UCSD-AML1 (cell line): Measurements from ENCODE around the gene SLC4A2.

Experiments used
- DNase-seq: peaks from one replicate; lab custom pipeline; 2025; ENCODE audit not compliant: unreplicated experiment; lab: John Stamatoyannopoulos, UW

SLC4A2 gene

DNA sequence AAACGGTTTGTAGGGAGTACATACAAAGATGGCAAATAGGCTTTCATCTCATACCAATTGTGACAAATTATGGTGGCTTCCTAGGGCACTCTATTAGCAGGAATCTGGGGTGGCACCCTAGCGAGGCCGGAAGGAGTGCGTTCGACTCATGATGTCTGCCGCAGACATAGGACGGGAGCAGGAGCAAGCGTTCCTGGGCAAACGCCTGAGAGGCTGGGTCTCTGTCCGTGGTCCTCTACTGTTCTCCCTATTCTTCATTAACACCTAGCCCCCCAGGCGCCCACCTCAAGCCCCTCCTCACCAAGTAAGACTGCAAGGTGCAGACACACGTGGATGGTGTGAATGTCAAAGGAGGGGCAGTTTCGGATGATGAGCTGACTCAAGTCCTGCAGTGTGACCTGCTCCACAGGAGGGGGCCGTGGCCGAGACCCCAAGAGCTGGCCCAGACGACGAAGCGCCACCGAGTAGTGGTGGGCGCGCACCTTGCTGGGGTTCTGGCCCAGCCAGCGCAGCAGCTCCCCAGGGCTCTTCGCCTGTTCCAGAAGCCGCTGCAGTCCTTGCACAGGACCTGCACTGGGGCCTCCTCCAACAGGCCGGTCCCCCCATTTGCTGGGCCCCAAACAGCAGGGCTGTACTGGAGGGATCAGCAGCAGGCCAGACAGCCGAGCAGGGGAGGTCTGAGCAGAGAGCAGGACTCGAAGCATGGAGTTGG lies 20.0 kb downstream of the SLC4A2 start:
- DNase-seq: no peak

DNA sequence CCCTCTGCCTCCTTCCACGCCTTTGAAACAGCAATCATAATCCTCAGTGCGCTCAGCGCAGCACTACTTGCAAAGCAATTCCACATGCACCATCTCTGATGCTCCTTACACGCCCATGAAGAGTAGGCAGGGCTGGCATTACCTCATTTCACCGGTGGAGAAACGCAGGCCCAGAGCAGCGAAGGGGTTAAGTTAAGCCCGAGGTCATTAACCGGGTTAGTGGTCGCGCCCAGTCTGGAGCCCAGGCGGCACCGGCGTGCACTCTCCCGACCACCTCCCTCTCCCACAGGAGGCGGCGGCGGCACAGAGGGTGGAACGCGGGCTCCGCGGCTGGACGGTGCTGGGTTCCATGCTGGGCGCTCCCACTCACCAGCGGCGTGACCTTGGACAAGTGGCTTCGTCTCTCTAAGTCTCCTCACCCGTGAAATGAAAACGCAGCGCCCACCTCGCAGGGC lies 20.7 kb downstream of the SLC4A2 start:
- DNase-seq: peak; percentile 23

- peak; percentile 80 for DNase-seq
Measured at GRCh38 chr7:151080522-151081169, 21.3 kb downstream of the SLC4A2 start, which contains the start of gene FASTK. Gene FASTK (minus strand): TSS chr7:151080809. CDS start chr7:151080766, 43 bp downstream.

DNA sequence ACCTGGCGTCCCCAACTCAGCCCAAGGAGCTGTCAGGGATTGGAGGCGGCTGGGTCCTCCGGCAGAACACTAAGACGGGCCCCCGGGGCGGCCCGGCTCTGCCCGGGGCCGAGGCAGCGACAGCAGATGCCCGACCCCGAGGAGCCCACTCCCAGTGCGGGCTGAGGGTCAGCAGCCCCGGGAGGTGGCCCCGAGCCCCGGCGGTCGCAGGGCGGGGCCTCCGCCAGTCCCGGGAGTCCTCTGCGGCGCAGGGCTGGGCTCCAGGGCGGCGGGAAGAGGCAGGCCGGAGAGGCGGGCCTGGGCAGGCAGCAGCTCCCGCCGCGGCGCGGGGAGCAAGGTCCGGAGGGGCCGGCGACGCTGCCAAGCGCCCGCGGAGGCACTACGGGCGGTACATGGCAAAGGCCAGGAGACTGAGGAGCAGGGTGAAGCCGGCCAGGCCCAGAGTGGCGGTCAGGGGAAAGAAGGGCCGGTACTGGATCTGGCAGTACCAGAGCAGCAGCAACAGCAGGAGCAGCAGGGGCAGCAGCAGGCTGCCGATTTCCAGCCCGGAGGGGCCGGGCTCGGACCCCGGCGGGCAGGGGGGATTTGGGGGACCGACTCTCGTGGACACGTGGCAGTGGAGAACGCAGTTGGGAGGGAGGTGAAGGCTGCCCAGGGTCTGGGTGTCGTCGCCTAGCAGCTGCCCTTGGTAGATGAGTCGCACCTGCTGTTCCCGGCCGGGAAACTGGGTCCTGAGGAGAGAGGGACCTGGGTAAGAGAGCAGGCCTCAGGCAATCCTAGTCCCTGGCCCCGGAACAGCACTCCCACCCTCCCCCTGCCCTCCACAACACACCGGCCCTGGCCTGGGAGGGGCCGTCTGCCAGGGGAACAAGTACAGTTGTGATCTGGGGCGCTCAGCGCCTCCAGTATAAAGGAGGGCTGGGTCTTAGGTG lies 22.0 kb downstream of the SLC4A2 start:
- no peak for DNase-seq

GRCh38 chr7:151082141-151083070 lies 23.0 kb downstream of the SLC4A2 start:
- DNase-seq: no peak

- peak; percentile 65 for DNase-seq
Measured at GRCh38 chr7:151083071-151083823, 23.9 kb downstream of the SLC4A2 start, which contains the start of gene TMUB1. Gene TMUB1 (minus strand): TSS chr7:151083493. CDS start chr7:151082563, 930 bp downstream.

- DNase-seq: no peak
Measured at GRCh38 chr7:151083824-151084160, 24.4 kb downstream of the SLC4A2 start.

DNA sequence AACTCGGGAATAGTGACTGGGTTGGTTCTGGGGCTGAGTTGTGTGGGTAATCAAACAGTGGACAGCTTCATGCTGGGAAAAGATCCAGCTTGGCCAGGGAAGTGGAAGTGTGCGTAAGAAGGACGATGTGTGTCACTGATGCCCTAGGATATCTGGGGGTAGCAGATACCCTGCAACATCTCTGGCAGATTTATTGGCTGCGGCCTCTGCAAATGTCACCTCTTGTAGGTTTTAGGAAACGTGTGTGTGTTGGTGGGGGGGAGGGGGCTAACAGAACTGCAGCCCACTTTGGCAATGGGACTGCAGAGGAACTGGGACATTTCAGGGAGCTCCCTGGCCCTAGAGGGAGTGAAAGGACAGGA lies 25.9 kb downstream of the SLC4A2 start:
- DNase-seq: no peak

DNA sequence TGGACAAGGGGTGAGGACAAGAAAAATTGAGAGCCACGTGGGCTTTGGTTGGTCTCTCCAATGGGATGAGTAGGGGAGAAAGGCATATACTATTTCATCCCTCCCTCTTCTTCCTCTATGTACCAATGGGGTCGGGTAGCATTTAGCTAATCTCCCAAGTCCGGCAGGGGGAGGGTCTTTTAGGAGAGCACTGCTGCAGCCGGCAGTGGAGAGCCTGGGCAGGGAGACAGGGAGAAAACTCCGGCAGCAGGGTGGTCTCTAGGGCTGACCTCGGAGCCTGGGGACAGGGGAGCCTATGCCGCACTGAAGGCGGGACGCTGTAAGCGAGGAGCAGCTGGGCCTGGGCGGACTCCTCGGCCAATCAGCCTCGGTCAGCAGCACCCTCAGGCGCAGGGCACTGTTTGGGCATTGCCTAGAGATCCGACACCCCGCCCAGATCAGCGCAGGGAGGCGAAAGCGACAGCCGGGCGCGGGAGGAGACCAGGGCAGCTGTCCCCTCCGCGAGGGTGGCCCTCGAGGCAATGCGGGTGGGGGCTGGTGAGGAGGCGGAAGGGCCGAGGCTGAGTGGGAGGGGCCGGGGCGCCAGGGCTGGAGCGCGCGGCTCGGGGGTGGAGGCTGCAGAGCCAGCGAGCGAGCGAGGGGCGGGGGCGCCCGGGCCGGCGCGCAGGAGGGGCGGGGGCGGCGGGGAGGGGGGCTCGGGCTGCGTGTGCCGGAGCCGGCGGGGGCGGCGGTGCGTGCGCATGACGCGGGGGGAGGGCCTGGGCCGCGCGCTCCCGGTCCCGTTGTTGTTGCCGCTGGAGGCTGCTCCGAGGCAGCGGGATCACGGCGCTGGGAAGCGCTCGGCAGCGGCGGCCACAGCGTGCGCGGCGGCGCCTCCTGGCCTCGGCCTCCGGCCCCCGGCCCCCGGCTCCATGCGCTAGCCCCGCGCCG lies 26.6 kb downstream of the SLC4A2 start, which contains the start of gene AGAP3:
AGAP3 (plus strand) TSS at position 785 of the 930 bp plus-strand sequence. CDS start 267 bp downstream, outside the sequence.
- peak; percentile 71 for DNase-seq

GRCh38 chr7:151086802-151087244 lies 27.4 kb downstream of the SLC4A2 start:
- DNase-seq: no peak

DNA sequence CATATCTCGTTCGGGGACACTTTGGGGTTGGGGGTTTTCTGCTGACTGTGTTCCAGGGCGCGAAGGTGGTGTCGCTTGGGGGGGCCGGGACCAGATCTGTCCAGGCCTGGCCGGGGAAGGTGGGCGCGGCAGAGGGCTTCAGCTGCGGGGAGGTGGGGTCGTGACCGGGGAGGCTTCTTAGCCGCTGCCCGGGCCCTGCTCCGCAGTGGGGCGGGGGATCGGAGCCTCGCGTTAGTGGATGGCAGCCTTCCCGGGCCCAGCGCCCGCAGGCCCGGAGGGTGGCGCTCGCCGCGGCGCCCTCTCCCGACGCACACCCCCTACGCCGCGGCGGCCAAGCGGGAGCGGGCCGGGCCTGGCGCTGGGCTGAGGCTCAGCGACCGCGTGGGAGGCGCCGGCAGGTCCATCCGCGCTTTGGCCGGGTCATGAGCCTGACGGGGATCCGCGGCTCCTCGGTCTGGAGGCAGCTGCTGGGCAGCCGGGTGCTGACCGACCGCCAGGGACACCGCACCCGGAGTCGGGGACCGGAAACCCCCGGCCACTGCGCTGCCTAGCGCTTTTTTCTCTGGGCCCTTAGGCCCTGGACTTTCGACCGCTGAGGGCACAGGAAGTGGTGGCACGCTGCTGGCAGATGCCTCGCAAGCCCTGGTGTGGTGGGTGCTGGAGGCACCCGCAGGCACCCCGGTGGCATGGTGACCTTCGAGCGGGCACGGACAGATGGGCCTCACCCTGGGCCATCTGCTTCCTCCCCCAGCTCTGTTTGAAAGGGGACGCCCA lies 28.0 kb downstream of the SLC4A2 start:
- DNase-seq: peak; percentile 48

DNA sequence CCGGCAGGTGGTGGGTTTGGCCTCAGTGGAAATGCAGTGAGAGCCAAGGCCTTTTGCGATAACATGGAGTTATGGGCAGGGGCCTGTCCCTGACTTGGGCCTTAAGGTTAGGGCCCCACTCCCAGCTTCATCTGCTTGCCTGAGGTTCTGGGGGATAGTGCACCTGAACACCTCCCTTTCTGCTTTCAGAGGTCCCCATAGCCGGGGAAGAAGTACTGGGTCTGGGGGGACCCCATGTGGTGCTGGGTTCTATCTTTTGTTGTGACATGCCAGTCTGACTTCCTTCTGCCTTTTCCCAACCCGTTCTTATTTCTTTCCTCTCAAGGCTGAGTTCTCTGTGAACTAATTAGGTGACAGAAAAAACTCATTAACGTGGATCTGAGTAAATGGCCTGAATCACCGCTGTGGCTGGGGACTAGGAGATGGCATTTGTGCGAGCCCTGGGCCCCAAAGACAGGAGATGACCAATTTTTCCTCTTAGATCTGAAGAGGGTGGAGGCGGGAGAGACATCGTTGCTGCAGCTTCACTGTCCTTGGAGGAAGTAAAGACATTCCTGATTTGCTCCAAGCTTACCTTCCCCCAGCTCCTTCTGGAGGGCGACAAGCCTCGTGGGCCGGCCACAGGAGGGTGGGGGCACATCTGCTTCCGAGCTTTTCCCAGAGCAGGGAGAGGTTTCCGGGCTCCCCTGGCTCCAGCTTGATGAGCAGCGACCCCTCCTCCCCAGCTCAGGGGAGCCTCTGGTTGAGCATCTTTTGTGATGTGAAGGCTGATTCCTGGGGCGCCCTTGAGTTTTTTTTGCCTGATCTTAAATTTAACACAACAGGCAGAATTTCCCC lies 28.8 kb downstream of the SLC4A2 start:
- DNase-seq: no peak

- peak; percentile 72 for DNase-seq
Measured at GRCh38 chr7:151088856-151089699, 29.7 kb downstream of the SLC4A2 start.

GRCh38 chr7:151089893-151090730 lies 30.7 kb downstream of the SLC4A2 start:
- no peak for DNase-seq

DNA sequence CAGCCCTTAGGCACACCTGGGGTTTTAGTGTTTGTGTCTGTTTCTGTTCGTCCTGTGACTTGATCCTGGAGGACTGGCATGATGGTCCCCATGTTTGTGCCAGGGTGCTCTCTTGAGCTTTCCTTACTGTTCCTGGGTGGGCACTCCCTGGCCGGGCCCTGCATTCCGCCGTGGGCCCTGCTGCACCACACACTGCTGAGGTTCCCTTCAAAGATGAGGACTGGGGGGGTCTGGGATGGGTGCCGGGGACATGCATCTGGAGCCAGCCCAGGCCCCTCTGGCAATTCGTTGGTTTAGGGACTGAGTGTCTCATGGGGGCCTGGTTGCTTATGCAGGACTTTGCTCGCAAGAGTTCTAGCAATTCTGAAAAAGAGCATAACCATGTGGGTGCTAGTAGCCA lies 31.6 kb downstream of the SLC4A2 start:
- DNase-seq: no peak
